ENCODE results near the gene AGR2. TPM values are rescaled to one million over a fixed set of nuclear protein-coding genes. Genes with fewer than 3 reads are reported as not detected.

Gene AGR2
- total and polyA plus RNA-seq, 10 of the 15 experiments (the other 5 are each of a cell fraction or from before 2014, with no cell fraction given): 0.67 TPM; not detected in 9

DNA sequence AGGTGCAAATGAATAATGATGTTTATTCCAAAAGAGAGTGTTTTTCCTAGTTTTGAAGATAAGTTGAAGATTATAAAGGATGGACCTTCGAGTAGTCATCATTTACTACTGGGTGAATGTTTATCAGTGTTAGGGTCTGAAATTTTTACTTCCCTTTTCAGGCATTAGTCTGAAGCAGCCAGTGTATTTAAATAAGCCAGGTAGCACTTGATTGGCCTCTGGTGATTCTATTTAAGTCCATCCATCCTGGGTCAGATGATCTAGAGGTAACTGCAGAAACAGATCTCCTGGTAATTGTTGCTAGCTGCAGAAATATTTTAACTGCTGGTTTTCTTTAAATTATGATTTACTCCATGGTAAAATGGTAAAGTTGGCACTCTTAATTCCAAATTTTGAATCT, 34.1 kb upstream of the AGR2 start (continued):
- TF ChIP-seq MTA3 (IDR thresholded peaks at IDR 0.05; ENCODE audit: borderline replicate concordance, low read length): no peak
- TF ChIP-seq CEBPB (IDR thresholded peaks at IDR 0.05; ENCODE audit: borderline replicate concordance in 1 of 2, low read depth in 2 of 2, low read length in 2 of 2): no peak
- TF ChIP-seq IKZF2 (IDR thresholded peaks at IDR 0.05): no peak
- no peak for TF ChIP-seq ZNF24 (IDR thresholded peaks at IDR 0.05)
- TF ChIP-seq GABPA (IDR thresholded peaks at IDR 0.05; ENCODE audit: low read depth): no peak
- TF ChIP-seq, protein P1, sequence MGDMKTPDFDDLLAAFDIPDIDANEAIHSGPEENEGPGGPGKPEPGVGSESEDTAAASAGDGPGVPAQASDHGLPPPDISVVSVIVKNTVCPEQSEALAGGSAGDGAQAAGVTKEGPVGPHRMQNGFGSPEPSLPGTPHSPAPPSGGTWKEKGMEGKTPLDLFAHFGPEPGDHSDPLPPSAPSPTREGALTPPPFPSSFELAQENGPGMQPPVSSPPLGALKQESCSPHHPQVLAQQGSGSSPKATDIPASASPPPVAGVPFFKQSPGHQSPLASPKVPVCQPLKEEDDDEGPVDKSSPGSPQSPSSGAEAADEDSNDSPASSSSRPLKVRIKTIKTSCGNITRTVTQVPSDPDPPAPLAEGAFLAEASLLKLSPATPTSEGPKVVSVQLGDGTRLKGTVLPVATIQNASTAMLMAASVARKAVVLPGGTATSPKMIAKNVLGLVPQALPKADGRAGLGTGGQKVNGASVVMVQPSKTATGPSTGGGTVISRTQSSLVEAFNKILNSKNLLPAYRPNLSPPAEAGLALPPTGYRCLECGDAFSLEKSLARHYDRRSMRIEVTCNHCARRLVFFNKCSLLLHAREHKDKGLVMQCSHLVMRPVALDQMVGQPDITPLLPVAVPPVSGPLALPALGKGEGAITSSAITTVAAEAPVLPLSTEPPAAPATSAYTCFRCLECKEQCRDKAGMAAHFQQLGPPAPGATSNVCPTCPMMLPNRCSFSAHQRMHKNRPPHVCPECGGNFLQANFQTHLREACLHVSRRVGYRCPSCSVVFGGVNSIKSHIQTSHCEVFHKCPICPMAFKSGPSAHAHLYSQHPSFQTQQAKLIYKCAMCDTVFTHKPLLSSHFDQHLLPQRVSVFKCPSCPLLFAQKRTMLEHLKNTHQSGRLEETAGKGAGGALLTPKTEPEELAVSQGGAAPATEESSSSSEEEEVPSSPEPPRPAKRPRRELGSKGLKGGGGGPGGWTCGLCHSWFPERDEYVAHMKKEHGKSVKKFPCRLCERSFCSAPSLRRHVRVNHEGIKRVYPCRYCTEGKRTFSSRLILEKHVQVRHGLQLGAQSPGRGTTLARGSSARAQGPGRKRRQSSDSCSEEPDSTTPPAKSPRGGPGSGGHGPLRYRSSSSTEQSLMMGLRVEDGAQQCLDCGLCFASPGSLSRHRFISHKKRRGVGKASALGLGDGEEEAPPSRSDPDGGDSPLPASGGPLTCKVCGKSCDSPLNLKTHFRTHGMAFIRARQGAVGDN (IDR thresholded peaks at IDR 0.05): no peak
- TF ChIP-seq, protein P2, sequence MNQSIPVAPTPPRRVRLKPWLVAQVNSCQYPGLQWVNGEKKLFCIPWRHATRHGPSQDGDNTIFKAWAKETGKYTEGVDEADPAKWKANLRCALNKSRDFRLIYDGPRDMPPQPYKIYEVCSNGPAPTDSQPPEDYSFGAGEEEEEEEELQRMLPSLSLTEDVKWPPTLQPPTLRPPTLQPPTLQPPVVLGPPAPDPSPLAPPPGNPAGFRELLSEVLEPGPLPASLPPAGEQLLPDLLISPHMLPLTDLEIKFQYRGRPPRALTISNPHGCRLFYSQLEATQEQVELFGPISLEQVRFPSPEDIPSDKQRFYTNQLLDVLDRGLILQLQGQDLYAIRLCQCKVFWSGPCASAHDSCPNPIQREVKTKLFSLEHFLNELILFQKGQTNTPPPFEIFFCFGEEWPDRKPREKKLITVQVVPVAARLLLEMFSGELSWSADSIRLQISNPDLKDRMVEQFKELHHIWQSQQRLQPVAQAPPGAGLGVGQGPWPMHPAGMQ (IDR thresholded peaks at IDR 0.05; ENCODE audit: borderline replicate concordance): no peak
- TF ChIP-seq, protein P3, sequence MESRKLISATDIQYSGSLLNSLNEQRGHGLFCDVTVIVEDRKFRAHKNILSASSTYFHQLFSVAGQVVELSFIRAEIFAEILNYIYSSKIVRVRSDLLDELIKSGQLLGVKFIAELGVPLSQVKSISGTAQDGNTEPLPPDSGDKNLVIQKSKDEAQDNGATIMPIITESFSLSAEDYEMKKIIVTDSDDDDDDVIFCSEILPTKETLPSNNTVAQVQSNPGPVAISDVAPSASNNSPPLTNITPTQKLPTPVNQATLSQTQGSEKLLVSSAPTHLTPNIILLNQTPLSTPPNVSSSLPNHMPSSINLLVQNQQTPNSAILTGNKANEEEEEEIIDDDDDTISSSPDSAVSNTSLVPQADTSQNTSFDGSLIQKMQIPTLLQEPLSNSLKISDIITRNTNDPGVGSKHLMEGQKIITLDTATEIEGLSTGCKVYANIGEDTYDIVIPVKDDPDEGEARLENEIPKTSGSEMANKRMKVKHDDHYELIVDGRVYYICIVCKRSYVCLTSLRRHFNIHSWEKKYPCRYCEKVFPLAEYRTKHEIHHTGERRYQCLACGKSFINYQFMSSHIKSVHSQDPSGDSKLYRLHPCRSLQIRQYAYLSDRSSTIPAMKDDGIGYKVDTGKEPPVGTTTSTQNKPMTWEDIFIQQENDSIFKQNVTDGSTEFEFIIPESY (IDR thresholded peaks at IDR 0.05): no peak

All from GM12878 (cell line).